WTC11 (cell line): ENCODE measurements around the gene UBE2M. TPM values are rescaled to one million over a fixed set of nuclear protein-coding genes. Genes with fewer than 3 reads are reported as not detected.

ENCODE experiments used
- ATAC-seq: fragments of 200-7000 bp; cut with Tn5 transposase; 2 replicates; pipeline ENCODE4 v1.10.0; 2021; ENCODE audit warnings: mild to moderate bottlenecking, moderate library complexity
- CTCF ChIA-PET: fragments of 300-600 bp; sonication (Branson Sonifier 250); formaldehyde crosslinking; loops from one replicate; lab custom pipeline; 2021; ENCODE audit warnings: antibody characterized with exemption; lab: Charles Lee
- POLR2A ChIA-PET: fragments of 350-600 bp; sonication (Branson Sonifier 250); formaldehyde crosslinking; loops from one replicate; lab custom pipeline; 2021; ENCODE audit warnings: antibody characterized with exemption; lab: Charles Lee
- DNase-seq: peaks from one replicate; pipeline ENCODE4 v3.0.0; 2021; ENCODE audit warnings: low spot score
- H3K27ac Mint-ChIP-seq: 2 replicates; pipeline ENCODE4 v1.8.0; 2021; ENCODE audit warnings: mixed read lengths
- H3K27me3 Mint-ChIP-seq: 2 replicates; pipeline ENCODE4 v1.8.0; 2021; ENCODE audit warnings: low read depth, mild to moderate bottlenecking, moderate library complexity, mixed read lengths
- H3K36me3 Mint-ChIP-seq: 2 replicates; pipeline ENCODE4 v1.8.0; 2021; ENCODE audit warnings: mixed read lengths
- H3K4me1 Mint-ChIP-seq: 2 replicates; pipeline ENCODE4 v1.8.0; 2022; ENCODE audit warnings: mixed read lengths
- H3K4me3 Mint-ChIP-seq: 2 replicates; pipeline ENCODE4 v1.8.0; 2021; ENCODE audit warnings: mild to moderate bottlenecking, moderate library complexity, mixed read lengths
- H3K9me3 Mint-ChIP-seq: 2 replicates; pipeline ENCODE4 v1.8.0; 2021; ENCODE audit warnings: mixed read lengths
- ATF1 ChIP-seq: sonication (generic); formaldehyde crosslinking; IDR thresholded peaks from 2 replicates; pipeline ENCODE4 v1.8.1; 2023; ENCODE audit warnings: mild to moderate bottlenecking, moderate library complexity, missing genetic modification reagents
- CREB1 ChIP-seq: sonication (generic); formaldehyde crosslinking; IDR thresholded peaks from 2 replicates; pipeline ENCODE4 v1.8.0; 2023; ENCODE audit warnings: mild to moderate bottlenecking, missing genetic modification reagents
- CREM ChIP-seq: sonication (generic); formaldehyde crosslinking; IDR thresholded peaks from 2 replicates; pipeline ENCODE4 v1.8.1; 2022; ENCODE audit warnings: mild to moderate bottlenecking, missing genetic modification reagents, moderate library complexity
- ELF4 ChIP-seq: sonication (generic); formaldehyde crosslinking; IDR thresholded peaks from 2 replicates; pipeline ENCODE4 v1.8.1; 2022; ENCODE audit warnings: low read depth, mild to moderate bottlenecking, moderate library complexity, missing genetic modification reagents
- EMX1 ChIP-seq: fragments of 250-450 bp; sonication (Bioruptor Pico); IDR thresholded peaks from 2 replicates; pipeline ENCODE4 v1.8.0; 2021; ENCODE audit warnings: mild to moderate bottlenecking
- FOXJ3 ChIP-seq: sonication (generic); formaldehyde crosslinking; IDR thresholded peaks from 2 replicates; pipeline ENCODE4 v1.9.0; 2021; ENCODE audit warnings: missing genetic modification reagents, mild to moderate bottlenecking, borderline replicate concordance
- IRF2 ChIP-seq: sonication (generic); formaldehyde crosslinking; IDR thresholded peaks from 2 replicates; pipeline ENCODE4 v1.8.0; 2022; ENCODE audit warnings: low read depth, missing genetic modification reagents, borderline replicate concordance
- JAZF1 ChIP-seq: fragments of 250-450 bp; sonication (Bioruptor Pico); IDR thresholded peaks from 2 replicates; pipeline ENCODE4 v1.9.0; 2021; ENCODE audit warnings: moderate library complexity, mild to moderate bottlenecking, inconsistent platforms
- MXD4 ChIP-seq: fragments of 250-450 bp; sonication (Bioruptor Pico); IDR thresholded peaks from 2 replicates; pipeline ENCODE4 v1.8.0; 2021; ENCODE audit warnings: mild to moderate bottlenecking, moderate library complexity, borderline replicate concordance
- NR1H2 ChIP-seq: sonication (generic); formaldehyde crosslinking; IDR thresholded peaks from 2 replicates; pipeline ENCODE4 v1.9.0; 2021; ENCODE audit warnings: mild to moderate bottlenecking, moderate library complexity, missing genetic modification reagents
- TEAD4 ChIP-seq: sonication (generic); formaldehyde crosslinking; IDR thresholded peaks from 2 replicates; pipeline ENCODE4 v1.8.0; 2022; ENCODE audit warnings: mild to moderate bottlenecking, missing genetic modification reagents
- ZNF263 ChIP-seq: sonication (generic); formaldehyde crosslinking; IDR thresholded peaks from 2 replicates; pipeline ENCODE4 v1.8.1; 2022; ENCODE audit warnings: low read depth, mild to moderate bottlenecking, moderate library complexity, missing genetic modification reagents
- ZNF396 ChIP-seq: fragments of 250-450 bp; sonication (Bioruptor Pico); IDR thresholded peaks from 2 replicates; pipeline ENCODE4 v1.8.0; 2021; ENCODE audit warnings: mild to moderate bottlenecking, moderate library complexity, borderline replicate concordance
- ZNF416 ChIP-seq: fragments of 250-450 bp; sonication (Bioruptor Pico); IDR thresholded peaks from 2 replicates; pipeline ENCODE4 v1.9.0; 2021; ENCODE audit warnings: mild to moderate bottlenecking, inconsistent platforms
- total RNA-seq: library from RNA; stranded (reverse); gene quantifications from 3 replicates; pipeline ENCODE4 v1.2.3, GENCODE V29; 2021
- TF ChIP-seq, protein P1 (sequence below): sonication (generic); formaldehyde crosslinking; IDR thresholded peaks from 2 replicates; pipeline ENCODE4 v1.8.1; 2022; ENCODE audit warnings: low read depth, mild to moderate bottlenecking, moderate library complexity, missing genetic modification reagents, borderline replicate concordance
- TF ChIP-seq, protein P2 (sequence below): fragments of 250-450 bp; sonication (Bioruptor Pico); IDR thresholded peaks from 2 replicates; pipeline ENCODE4 v1.9.0; 2021; ENCODE audit warnings: mild to moderate bottlenecking
- TF ChIP-seq, protein P3 (sequence below): sonication (generic); formaldehyde crosslinking; conservative IDR thresholded peaks from 2 replicates; pipeline ENCODE4 v1.8.1; 2022; ENCODE audit warnings: mild to moderate bottlenecking, missing genetic modification reagents
- TF ChIP-seq, protein P4 (sequence below): sonication (generic); formaldehyde crosslinking; IDR thresholded peaks from 2 replicates; pipeline ENCODE4 v1.8.0; 2023; ENCODE audit warnings: missing genetic modification reagents
- TF ChIP-seq, protein P5 (sequence below): sonication (generic); formaldehyde crosslinking; IDR thresholded peaks from 2 replicates; pipeline ENCODE4 v1.8.0; 2022; ENCODE audit warnings: missing genetic modification reagents
- TF ChIP-seq, protein P6 (sequence below): sonication (generic); formaldehyde crosslinking; IDR thresholded peaks from 2 replicates; pipeline ENCODE4 v1.8.1; 2023; ENCODE audit warnings: mild to moderate bottlenecking, missing genetic modification reagents
- TF ChIP-seq, protein P7 (sequence below): sonication (generic); formaldehyde crosslinking; IDR thresholded peaks from 2 replicates; pipeline ENCODE4 v1.8.1; 2022; ENCODE audit warnings: mild to moderate bottlenecking, moderate library complexity, missing genetic modification reagents
- TF ChIP-seq, protein P8 (sequence below): sonication (generic); formaldehyde crosslinking; conservative IDR thresholded peaks from 2 replicates; pipeline ENCODE4 v1.8.1; 2023; ENCODE audit warnings: mild to moderate bottlenecking, low read depth, missing genetic modification reagents, moderate library complexity

The UBE2M gene
- total RNA-seq, 1 experiment from 2014 or later, result 105 TPM

DNA sequence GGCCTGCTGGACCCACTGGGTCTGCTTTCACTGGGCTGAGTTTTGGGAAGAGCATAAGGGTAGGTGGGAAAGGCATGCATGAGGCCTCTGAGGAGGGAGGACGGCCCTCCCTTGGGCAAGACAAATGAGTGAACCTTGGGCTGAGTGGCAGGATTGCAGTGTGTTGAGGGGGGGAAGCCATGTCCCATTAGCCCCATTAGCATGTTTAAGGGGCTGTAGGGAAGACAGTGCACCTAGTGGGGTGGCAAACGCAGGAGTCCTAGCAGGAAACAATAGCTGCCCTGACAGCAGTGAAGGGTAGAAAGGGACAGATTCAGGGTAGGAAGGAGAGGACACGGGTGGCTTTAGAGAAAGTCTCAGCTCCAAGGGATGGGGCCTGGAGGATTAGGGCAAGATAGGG is 35.7 kb downstream of the UBE2M start:
- POLR2A ChIA-PET, result interaction anchor here (1.7 kb wide), 1 partner anchor 15 kb away, joined by 4 read pairs; no protein-coding TSS in a partner anchor
- peak overlapping the region; percentile 55 for H3K27ac Mint-ChIP-seq
- H3K36me3 Mint-ChIP-seq, result no peaks in the 10 kb centered on the region
- no peak for DNase-seq
- TF ChIP-seq, protein P1, sequence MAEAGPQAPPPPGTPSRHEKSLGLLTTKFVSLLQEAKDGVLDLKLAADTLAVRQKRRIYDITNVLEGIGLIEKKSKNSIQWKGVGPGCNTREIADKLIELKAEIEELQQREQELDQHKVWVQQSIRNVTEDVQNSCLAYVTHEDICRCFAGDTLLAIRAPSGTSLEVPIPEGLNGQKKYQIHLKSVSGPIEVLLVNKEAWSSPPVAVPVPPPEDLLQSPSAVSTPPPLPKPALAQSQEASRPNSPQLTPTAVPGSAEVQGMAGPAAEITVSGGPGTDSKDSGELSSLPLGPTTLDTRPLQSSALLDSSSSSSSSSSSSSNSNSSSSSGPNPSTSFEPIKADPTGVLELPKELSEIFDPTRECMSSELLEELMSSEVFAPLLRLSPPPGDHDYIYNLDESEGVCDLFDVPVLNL (CRISPR knock-in tag), result no peak
- no peak for TF ChIP-seq ZNF396
- TF ChIP-seq JAZF1 (CRISPR knock-in tag), result no peak
- TF ChIP-seq, protein P2, sequence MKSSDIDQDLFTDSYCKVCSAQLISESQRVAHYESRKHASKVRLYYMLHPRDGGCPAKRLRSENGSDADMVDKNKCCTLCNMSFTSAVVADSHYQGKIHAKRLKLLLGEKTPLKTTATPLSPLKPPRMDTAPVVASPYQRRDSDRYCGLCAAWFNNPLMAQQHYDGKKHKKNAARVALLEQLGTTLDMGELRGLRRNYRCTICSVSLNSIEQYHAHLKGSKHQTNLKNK (CRISPR knock-in tag), result no peak
- TF ChIP-seq, protein P3, sequence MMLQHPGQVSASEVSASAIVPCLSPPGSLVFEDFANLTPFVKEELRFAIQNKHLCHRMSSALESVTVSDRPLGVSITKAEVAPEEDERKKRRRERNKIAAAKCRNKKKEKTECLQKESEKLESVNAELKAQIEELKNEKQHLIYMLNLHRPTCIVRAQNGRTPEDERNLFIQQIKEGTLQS (CRISPR knock-in tag), result no peak
- TF ChIP-seq, protein P4, sequence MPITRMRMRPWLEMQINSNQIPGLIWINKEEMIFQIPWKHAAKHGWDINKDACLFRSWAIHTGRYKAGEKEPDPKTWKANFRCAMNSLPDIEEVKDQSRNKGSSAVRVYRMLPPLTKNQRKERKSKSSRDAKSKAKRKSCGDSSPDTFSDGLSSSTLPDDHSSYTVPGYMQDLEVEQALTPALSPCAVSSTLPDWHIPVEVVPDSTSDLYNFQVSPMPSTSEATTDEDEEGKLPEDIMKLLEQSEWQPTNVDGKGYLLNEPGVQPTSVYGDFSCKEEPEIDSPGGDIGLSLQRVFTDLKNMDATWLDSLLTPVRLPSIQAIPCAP (CRISPR knock-in tag), result no peak
- TF ChIP-seq CREM (CRISPR knock-in tag), result no peak
- no peak for TF ChIP-seq TEAD4
- TF ChIP-seq, protein P5, sequence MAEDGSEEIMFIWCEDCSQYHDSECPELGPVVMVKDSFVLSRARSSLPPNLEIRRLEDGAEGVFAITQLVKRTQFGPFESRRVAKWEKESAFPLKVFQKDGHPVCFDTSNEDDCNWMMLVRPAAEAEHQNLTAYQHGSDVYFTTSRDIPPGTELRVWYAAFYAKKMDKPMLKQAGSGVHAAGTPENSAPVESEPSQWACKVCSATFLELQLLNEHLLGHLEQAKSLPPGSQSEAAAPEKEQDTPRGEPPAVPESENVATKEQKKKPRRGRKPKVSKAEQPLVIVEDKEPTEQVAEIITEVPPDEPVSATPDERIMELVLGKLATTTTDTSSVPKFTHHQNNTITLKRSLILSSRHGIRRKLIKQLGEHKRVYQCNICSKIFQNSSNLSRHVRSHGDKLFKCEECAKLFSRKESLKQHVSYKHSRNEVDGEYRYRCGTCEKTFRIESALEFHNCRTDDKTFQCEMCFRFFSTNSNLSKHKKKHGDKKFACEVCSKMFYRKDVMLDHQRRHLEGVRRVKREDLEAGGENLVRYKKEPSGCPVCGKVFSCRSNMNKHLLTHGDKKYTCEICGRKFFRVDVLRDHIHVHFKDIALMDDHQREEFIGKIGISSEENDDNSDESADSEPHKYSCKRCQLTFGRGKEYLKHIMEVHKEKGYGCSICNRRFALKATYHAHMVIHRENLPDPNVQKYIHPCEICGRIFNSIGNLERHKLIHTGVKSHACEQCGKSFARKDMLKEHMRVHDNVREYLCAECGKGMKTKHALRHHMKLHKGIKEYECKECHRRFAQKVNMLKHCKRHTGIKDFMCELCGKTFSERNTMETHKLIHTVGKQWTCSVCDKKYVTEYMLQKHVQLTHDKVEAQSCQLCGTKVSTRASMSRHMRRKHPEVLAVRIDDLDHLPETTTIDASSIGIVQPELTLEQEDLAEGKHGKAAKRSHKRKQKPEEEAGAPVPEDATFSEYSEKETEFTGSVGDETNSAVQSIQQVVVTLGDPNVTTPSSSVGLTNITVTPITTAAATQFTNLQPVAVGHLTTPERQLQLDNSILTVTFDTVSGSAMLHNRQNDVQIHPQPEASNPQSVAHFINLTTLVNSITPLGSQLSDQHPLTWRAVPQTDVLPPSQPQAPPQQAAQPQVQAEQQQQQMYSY (CRISPR knock-in tag), result no peak
- TF ChIP-seq ELF4 (CRISPR knock-in tag), result no peak
- no peak for TF ChIP-seq EMX1 (CRISPR knock-in tag)
- TF ChIP-seq IRF2 (CRISPR knock-in tag), result no peak
- TF ChIP-seq, all 79 proteins: peak for 0
- Mint-ChIP-seq H3K27me3 (peaks cover 3% of the 10 kb centered on the region), H3K4me3 (no peak overlapping the region; the same call in 1 of the 2 replicates), H3K9me3 (no peaks in the 10 kb centered on the region), H3K4me1 (peaks cover 41% of the 10 kb centered on the region)
- CTCF ChIA-PET, result interaction anchor here (1.8 kb wide), 1 partner anchor 9 kb away, joined by 5 read pairs; no protein-coding TSS in a partner anchor
- ATAC-seq, result no peak

DNA sequence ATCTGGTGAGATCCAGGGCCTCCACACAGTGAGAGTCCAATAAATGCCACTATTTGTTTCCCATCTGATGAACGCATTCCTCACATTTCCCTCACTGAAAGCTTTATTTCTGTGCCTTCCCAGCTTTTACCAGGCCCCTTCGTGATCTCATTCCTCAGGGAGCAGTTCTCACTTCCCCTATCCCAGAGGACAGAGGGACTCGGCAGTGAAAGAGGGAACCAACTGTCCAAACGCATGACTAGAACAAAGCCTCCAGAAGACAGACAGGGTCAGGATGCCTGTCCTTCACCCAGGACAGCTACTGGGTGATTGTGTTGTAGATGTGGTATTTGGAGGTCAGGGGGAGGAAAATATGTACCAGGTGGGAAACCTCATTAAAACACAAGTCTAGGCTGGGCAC is 36.8 kb downstream of the UBE2M start:
- DNase-seq, result no peak
- TF ChIP-seq ZNF416 (CRISPR knock-in tag) (no peak), ELF4 (CRISPR knock-in tag) (no peak), NR1H2 (CRISPR knock-in tag) (no peak), MXD4 (CRISPR knock-in tag) (no peak), FOXJ3 (CRISPR knock-in tag) (no peak), ATF1 (CRISPR knock-in tag) (no peak), ZNF263 (CRISPR knock-in tag) (no peak), CREB1 (CRISPR knock-in tag) (no peak)
- TF ChIP-seq, protein P6, sequence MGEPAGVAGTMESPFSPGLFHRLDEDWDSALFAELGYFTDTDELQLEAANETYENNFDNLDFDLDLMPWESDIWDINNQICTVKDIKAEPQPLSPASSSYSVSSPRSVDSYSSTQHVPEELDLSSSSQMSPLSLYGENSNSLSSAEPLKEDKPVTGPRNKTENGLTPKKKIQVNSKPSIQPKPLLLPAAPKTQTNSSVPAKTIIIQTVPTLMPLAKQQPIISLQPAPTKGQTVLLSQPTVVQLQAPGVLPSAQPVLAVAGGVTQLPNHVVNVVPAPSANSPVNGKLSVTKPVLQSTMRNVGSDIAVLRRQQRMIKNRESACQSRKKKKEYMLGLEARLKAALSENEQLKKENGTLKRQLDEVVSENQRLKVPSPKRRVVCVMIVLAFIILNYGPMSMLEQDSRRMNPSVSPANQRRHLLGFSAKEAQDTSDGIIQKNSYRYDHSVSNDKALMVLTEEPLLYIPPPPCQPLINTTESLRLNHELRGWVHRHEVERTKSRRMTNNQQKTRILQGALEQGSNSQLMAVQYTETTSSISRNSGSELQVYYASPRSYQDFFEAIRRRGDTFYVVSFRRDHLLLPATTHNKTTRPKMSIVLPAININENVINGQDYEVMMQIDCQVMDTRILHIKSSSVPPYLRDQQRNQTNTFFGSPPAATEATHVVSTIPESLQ (CRISPR knock-in tag), result no peak
- TF ChIP-seq, protein P7, sequence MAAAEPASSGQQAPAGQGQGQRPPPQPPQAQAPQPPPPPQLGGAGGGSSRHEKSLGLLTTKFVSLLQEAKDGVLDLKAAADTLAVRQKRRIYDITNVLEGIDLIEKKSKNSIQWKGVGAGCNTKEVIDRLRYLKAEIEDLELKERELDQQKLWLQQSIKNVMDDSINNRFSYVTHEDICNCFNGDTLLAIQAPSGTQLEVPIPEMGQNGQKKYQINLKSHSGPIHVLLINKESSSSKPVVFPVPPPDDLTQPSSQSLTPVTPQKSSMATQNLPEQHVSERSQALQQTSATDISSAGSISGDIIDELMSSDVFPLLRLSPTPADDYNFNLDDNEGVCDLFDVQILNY, result no peak
- TF ChIP-seq, protein P8, sequence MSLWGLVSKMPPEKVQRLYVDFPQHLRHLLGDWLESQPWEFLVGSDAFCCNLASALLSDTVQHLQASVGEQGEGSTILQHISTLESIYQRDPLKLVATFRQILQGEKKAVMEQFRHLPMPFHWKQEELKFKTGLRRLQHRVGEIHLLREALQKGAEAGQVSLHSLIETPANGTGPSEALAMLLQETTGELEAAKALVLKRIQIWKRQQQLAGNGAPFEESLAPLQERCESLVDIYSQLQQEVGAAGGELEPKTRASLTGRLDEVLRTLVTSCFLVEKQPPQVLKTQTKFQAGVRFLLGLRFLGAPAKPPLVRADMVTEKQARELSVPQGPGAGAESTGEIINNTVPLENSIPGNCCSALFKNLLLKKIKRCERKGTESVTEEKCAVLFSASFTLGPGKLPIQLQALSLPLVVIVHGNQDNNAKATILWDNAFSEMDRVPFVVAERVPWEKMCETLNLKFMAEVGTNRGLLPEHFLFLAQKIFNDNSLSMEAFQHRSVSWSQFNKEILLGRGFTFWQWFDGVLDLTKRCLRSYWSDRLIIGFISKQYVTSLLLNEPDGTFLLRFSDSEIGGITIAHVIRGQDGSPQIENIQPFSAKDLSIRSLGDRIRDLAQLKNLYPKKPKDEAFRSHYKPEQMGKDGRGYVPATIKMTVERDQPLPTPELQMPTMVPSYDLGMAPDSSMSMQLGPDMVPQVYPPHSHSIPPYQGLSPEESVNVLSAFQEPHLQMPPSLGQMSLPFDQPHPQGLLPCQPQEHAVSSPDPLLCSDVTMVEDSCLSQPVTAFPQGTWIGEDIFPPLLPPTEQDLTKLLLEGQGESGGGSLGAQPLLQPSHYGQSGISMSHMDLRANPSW, result no peak
- H3K9me3 Mint-ChIP-seq, result no peaks in the 10 kb centered on the region
- no peak for ATAC-seq
- peaks cover 41% of the 10 kb centered on the region for H3K4me1 Mint-ChIP-seq
- peak overlapping the region; percentile 24 for H3K4me3 Mint-ChIP-seq
- no peaks in the 10 kb centered on the region; the same call in 1 of the 2 replicates for H3K36me3 Mint-ChIP-seq
- H3K27ac Mint-ChIP-seq, result peak overlapping the region; percentile 87; the same call in 1 of the 2 replicates
- H3K27me3 Mint-ChIP-seq, result no peaks in the 10 kb centered on the region
- CTCF ChIA-PET, result interaction anchor here (0.7 to 6.5 kb wide), 3 partner anchors 16 to 38 kb away, joined by 3 to 60 read pairs (median 21); partner anchors contain the start of gene TRIM28
- POLR2A ChIA-PET, result interaction anchor here (0.6 to 3.2 kb wide), 4 partner anchors 24 to 158 kb away, joined by 3 to 34 read pairs (median 8); partner anchors contain the start of gene CHMP2A
